SK-N-MC (cell line): ENCODE measurements around the gene CAPSL.

ENCODE experiments used
- EZH2 ChIP-seq: fragments of 200-600 bp; sonication (generic); IDR thresholded peaks from one replicate; pipeline ENCODE4 v1.6.1; 2017; ENCODE audit warnings: antibody characterized with exemption
- FOXP2 ChIP-seq: optimal IDR thresholded peaks from 2 replicates; pipeline ENCODE3; 2011; ENCODE audit warnings: mild to moderate bottlenecking, moderate library complexity; ENCODE audit not compliant: insufficient read depth; ENCODE audit errors: extremely low read length, control extremely low read depth
- POLR2AphosphoS5 ChIP-seq: IDR thresholded peaks from 2 replicates; pipeline ENCODE4 v1.6.1; 2012; ENCODE audit warnings: mild to moderate bottlenecking, low read depth, low read length, borderline replicate concordance

DNA sequence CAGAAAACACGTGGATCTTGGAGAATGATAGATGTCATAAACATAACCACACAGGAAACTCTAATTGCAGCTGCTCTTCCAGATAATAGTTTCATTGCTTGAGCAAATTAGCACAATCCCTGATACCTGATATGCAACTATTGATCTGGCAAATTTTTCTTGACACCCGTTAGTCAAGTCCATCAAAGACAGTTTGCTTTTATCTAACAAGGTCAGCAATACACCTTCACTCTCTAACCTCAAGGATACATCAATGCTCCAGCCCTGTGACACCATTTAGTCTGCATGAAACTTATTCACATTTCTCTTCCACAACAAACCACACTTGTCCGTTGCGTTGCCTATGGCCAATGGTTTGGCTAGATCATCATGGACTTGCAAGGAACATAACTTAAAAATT is 36.1 kb upstream of the CAPSL start:
- no peak for TF ChIP-seq EZH2
- TF ChIP-seq POLR2AphosphoS5, result no peak
- TF ChIP-seq FOXP2, result no peak
